Type B pancreatic cell (in vitro differentiated cells): Measurements from ENCODE around the gene LEP. TPM values are rescaled to one million over a fixed set of nuclear protein-coding genes. Genes with fewer than 3 reads are reported as not detected.

ENCODE experiments used
- DNase-seq: peaks from one replicate; pipeline ENCODE4 v3.0.0; 2021; ENCODE audit warnings: mixed read lengths; ENCODE audit not compliant: unreplicated experiment; ENCODE audit errors: extremely low spot score
- H3K27ac Mint-ChIP-seq: 2 replicates; pipeline ENCODE4 v1.8.0; 2021; ENCODE audit warnings: mild to moderate bottlenecking, mixed read lengths
- H3K27me3 Mint-ChIP-seq: 2 replicates; pipeline ENCODE4 v1.8.0; 2021; ENCODE audit warnings: mixed read lengths
- H3K36me3 Mint-ChIP-seq: 2 replicates; pipeline ENCODE4 v1.8.0; 2021; ENCODE audit warnings: mixed read lengths
- H3K4me1 Mint-ChIP-seq: one replicate; pipeline ENCODE4 v1.8.0; 2021; ENCODE audit warnings: mixed read lengths; ENCODE audit not compliant: unreplicated experiment
- H3K4me3 Mint-ChIP-seq: 2 replicates; pipeline ENCODE4 v1.8.0; 2021; ENCODE audit warnings: mild to moderate bottlenecking, mixed read lengths
- H3K9me3 Mint-ChIP-seq: 2 replicates; pipeline ENCODE4 v1.8.0; 2021; ENCODE audit warnings: mixed read lengths
- total RNA-seq: library from RNA; stranded (reverse); gene quantifications from 2 replicates; pipeline ENCODE4 v1.2.1, GENCODE V29; 2021; ENCODE audit warnings: low replicate concordance
- TF ChIP-seq, protein P1 (sequence below): fragments of 200-600 bp; sonication (generic); conservative IDR thresholded peaks from 2 replicates; pipeline ENCODE4 v1.5.0; 2021; ENCODE audit warnings: antibody characterized with exemption, mild to moderate bottlenecking

The LEP gene
- total RNA-seq, 1 donor from 2014 or later, result not detected

DNA sequence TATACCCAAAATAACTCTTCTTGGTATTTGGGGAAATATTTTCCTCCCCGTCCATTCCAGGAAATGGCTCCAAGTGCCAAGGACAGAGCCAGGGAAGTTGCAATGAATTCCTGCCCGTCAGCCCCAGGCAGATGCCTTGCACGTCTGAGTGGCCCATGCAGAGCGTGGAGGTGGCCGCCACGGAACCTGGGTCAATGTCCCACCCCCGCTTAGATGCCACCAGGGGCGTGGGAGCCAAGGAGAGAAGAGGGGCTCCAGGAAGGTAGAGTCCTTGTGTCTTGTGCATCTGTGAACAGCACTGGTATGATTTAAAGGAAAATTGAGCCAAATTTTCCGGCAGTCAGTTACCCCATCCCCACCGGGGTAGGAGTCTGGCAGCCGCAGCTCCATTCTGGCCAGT, 1.6 kb downstream of the LEP start:
- Mint-ChIP-seq H3K9me3 (peaks cover 13% of the 10 kb centered on the region), H3K27me3 (no peaks in the 10 kb centered on the region), H3K36me3 (no peaks in the 10 kb centered on the region), H3K27ac (no peak overlapping the region), H3K4me1 (no peaks in the 10 kb centered on the region), H3K4me3 (no peak overlapping the region)
- DNase-seq, result no peak
- TF ChIP-seq, protein P1, sequence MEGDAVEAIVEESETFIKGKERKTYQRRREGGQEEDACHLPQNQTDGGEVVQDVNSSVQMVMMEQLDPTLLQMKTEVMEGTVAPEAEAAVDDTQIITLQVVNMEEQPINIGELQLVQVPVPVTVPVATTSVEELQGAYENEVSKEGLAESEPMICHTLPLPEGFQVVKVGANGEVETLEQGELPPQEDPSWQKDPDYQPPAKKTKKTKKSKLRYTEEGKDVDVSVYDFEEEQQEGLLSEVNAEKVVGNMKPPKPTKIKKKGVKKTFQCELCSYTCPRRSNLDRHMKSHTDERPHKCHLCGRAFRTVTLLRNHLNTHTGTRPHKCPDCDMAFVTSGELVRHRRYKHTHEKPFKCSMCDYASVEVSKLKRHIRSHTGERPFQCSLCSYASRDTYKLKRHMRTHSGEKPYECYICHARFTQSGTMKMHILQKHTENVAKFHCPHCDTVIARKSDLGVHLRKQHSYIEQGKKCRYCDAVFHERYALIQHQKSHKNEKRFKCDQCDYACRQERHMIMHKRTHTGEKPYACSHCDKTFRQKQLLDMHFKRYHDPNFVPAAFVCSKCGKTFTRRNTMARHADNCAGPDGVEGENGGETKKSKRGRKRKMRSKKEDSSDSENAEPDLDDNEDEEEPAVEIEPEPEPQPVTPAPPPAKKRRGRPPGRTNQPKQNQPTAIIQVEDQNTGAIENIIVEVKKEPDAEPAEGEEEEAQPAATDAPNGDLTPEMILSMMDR, result no peak

DNA sequence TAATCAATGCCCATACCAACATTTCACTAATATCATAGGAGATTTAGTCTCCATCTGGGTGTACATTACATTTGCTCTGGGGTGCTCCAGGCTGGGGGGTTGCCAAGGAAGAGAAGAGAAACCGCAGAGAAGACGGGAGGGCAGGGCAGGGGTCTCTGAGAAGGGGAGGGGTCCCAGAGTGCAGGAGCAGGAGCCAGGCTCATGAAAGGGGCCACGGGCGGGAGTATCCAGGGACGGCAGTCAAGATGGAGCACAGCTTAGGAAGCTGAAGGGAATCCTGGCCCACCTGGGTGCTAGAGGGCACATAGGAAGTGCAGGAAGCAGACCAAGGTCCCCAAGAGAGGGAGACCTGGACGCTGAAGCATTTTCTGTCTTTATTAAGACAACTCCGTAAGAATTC, 2.2 kb downstream of the LEP start:
- no peak overlapping the region for H3K27ac Mint-ChIP-seq
- H3K27me3 Mint-ChIP-seq, result no peaks in the 10 kb centered on the region
- TF ChIP-seq, protein P1, result no peak
- DNase-seq, result no peak
- H3K36me3 Mint-ChIP-seq, result no peaks in the 10 kb centered on the region
- peaks cover 13% of the 10 kb centered on the region for H3K9me3 Mint-ChIP-seq
- no peak overlapping the region for H3K4me3 Mint-ChIP-seq
- H3K4me1 Mint-ChIP-seq, result no peaks in the 10 kb centered on the region

DNA sequence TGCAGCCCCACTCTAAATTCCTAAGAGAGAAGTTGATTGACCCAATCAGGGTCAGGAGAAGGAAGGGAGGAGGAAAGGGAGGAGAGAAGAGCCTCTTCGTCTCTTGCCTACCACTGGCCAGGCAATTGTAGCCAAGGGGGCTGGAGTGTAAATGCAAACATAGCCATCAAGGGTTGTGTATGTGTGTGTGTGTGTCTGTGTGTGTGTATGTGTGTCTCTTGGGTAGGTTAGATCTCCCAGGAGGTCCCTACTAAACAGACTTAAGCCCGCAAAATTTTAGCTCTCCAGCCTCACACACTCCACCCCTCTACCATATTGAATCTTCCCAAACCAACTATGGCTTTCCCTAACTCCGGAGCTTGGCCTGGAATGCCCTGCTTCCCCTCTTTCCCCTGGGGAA, 3.8 kb downstream of the LEP start:
- Mint-ChIP-seq H3K4me1 (no peaks in the 10 kb centered on the region), H3K27ac (no peak overlapping the region)
- DNase-seq, result no peak

DNA sequence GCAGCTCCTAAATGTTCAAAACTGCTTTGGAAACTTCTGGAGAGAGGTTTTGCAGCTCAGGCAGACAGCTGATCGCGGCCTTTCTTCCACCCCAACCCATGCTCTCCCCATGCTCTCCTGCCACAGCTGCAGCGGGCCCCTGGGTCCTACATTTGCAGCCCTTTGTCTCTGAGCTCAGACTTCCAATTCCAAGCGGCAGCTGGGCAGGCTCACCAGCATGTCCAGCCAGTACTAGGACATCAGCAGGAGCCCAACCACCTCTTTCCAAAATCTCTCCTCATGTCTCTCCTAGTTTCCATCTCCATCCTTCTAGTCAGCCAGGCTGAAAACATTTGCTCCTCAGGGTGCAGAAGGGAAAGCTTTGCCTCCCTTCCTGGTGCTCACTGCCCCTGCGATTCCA, 6.0 kb downstream of the LEP start:
- Mint-ChIP-seq H3K4me3 (no peak overlapping the region), H3K27me3 (peaks cover 9% of the 10 kb centered on the region), H3K9me3 (no peaks in the 10 kb centered on the region), H3K4me1 (no peaks in the 10 kb centered on the region), H3K36me3 (no peaks in the 10 kb centered on the region), H3K27ac (no peak overlapping the region)
- no peak for DNase-seq
- TF ChIP-seq, protein P1, result no peak

More for the DNA sequence above, 3.8 kb downstream of the LEP start:
- TF ChIP-seq, protein P1, result no peak
- Mint-ChIP-seq H3K9me3 (no peaks in the 10 kb centered on the region), H3K27me3 (peaks cover under 1% of the 10 kb centered on the region), H3K36me3 (no peaks in the 10 kb centered on the region), H3K4me3 (no peak overlapping the region)

DNA sequence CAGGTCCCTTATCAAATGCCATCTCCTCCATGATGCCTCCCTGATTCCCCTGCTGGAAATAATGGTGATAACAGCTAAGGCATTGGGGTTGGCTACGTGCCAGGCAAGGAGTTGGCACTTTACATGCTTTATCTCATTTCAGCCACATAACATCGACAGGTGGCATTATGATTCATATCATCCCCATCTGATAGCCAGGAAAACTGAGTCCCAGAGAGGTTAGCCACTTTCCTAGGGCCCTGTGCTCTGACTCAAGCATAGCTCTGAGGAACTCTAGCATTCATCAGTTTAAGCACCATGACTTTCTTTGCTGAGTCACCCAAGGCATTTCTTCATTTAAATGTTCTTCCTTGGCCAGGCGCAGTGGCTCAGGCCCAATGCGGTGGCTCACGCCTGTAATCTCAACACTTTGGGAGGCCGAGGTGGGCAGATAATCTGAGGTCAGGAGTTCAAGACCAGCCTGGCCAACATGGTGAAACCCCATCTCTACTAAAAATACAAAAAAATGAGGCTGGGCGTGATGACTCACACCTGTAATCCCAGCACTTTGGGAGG, 6.6 kb downstream of the LEP start:
- no peak overlapping the region for H3K27ac Mint-ChIP-seq
- DNase-seq, result no peak
- H3K27me3 Mint-ChIP-seq, result peaks cover 9% of the 10 kb centered on the region
- no peak overlapping the region for H3K4me3 Mint-ChIP-seq
- TF ChIP-seq, protein P1, result no peak
- no peaks in the 10 kb centered on the region for H3K36me3 Mint-ChIP-seq
- H3K9me3 Mint-ChIP-seq, result no peaks in the 10 kb centered on the region
- H3K4me1 Mint-ChIP-seq, result no peaks in the 10 kb centered on the region

DNA sequence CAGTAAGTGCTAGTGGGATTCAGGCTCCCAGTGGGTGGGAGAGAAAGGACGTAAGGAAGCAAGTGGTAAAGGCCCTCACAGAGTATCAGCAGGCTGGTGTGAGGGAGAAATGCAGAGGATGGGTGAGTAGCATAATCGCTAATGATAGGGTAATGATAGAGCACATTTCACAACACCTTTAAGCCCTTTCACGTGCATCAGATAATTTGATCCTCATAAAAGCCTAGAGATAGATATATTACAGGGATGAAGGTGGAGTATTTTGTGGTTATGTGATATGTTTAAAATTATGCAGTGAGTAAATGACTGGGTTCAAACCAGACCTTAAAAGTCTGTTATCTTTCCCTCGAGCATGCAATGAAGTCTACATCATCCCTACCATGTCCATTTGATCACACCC, 10.3 kb downstream of the LEP start:
- Mint-ChIP-seq H3K27ac (no peak overlapping the region), H3K9me3 (no peaks in the 10 kb centered on the region), H3K4me1 (no peaks in the 10 kb centered on the region), H3K27me3 (peaks cover 9% of the 10 kb centered on the region), H3K4me3 (no peak overlapping the region), H3K36me3 (no peaks in the 10 kb centered on the region)
- TF ChIP-seq, protein P1, result no peak
- DNase-seq, result no peak
